Sigmoid colon (tissue), 7 donors: Measurements from ENCODE around the gene ETS1. TPM values are rescaled to one million over a fixed set of nuclear protein-coding genes. Genes with fewer than 3 reads are reported as not detected.

ENCODE experiments used
- DNase-seq: peaks from one replicate; pipeline ENCODE4 v3.0.0-alpha.2; 2019
- H3K27ac ChIP-seq, 4 donors: fragments of 200-600 bp; sonication (generic); one replicate each; pipeline ENCODE4 v1.5.1; 2016 to 2019; ENCODE audit warnings: mild to moderate bottlenecking in 1 of 4
- H3K27me3 ChIP-seq, 3 donors: fragments of 200-600 bp; sonication (generic); one replicate each; pipeline ENCODE4 v1.5.1; 2019; ENCODE audit warnings: mild to moderate bottlenecking in 1 of 3
- H3K36me3 ChIP-seq, 4 donors: fragments of 200-600 bp; sonication (generic); one replicate each; pipeline ENCODE4 v1.5.1; 2016 to 2019
- H3K4me1 ChIP-seq, 4 donors: fragments of 200-600 bp; sonication (generic); one replicate each; pipeline ENCODE4 v1.5.1; 2017 to 2019
- H3K4me3 ChIP-seq, 4 donors: fragments of 200-600 bp; sonication (generic); one replicate each; pipeline ENCODE4 v1.5.1; 2017 to 2019; ENCODE audit warnings: mild to moderate bottlenecking in 2 of 4, moderate library complexity in 1 of 4
- H3K9me3 ChIP-seq, 4 donors: fragments of 200-600 bp in 3 of 4; sonication (generic) in 3 of 4; one replicate each; pipeline versions ENCODE4 v1.5.1 to v1.6.1; 2013 to 2019
- CTCF ChIP-seq, 4 experiments: fragments of 450-650 bp in 3 of 4; fragments of 200-600 bp in 1 of 4; IDR thresholded peaks; one replicate each; pipeline ENCODE4 v1.5.1; 2016 to 2019; ENCODE audit warnings: antibody characterized with exemption in 4 of 4, mild to moderate bottlenecking in 3 of 4, moderate library complexity in 2 of 4
- EP300 ChIP-seq, 4 donors: sonication (generic); formaldehyde crosslinking; IDR thresholded peaks; one replicate each; pipeline ENCODE4 v1.6.1; 2017; ENCODE audit warnings: antibody characterized with exemption in 4 of 4
- POLR2A ChIP-seq, 2 donors: fragments of 450-650 bp; IDR thresholded peaks; one replicate each; pipeline ENCODE4 v1.6.1; 2016; ENCODE audit warnings: antibody characterized with exemption in 2 of 2, mild to moderate bottlenecking in 2 of 2, moderate library complexity in 2 of 2
- POLR2AphosphoS5 ChIP-seq, 4 donors: sonication (generic); formaldehyde crosslinking; IDR thresholded peaks; one replicate each; pipeline ENCODE4 v1.6.1; 2017; ENCODE audit warnings: antibody characterized with exemption in 4 of 4
- WGBS, 2 donors: extraction: QIAGEN DNeasy Blood & Tissue Kit; methylation state at CpG; one replicate each; pipeline ENCODE4 v1.1.7; 2013; 5-methylcytosine and 5-hydroxymethylcytosine counted together
- intact Hi-C: fragments of 100-400 bp; cut with DNase I; formaldehyde crosslinking; loops from one replicate; pipeline ENCODE4 v1.15.1; 2023
- polyA plus RNA-seq, 3 donors: library from polyadenylated mRNA; stranded (reverse); fragments of 200-250 nt; gene quantifications; one replicate each; pipeline ENCODE4 v1.2.3, GENCODE V29; 2013
- total RNA-seq, 4 donors: library from RNA; depleted of rRNA; stranded (reverse); fragments of >200 nt; gene quantifications; one replicate each; pipeline ENCODE4 v1.1.0, GENCODE V29; 2016
- donor health status: healthy with polysubstance abuse.
- donor health status: Bipolar disorder and iron deficiency.
- donor health status: healthy.

ETS1 gene
- total and polyA plus RNA-seq, 7 donors = 12.5 to 122 (median 24.6) TPM

- WGBS, 2 donors = 83 to 90% methylated on average over 2 of the region's 2 CpGs
- Histone ChIP-seq H3K27ac (peak overlapping the region; percentile 7 to 73 (median 24)), H3K9me3 (no peaks in the 10 kb centered on the region), H3K4me1 (peaks cover 0 to 42% (median 33%) of the 10 kb centered on the region in 4 donors), H3K27me3 (no peaks in the 10 kb centered on the region), H3K4me3 (no peak overlapping the region), H3K36me3 (no peaks in the 10 kb centered on the region)
- no peak for DNase-seq
- no peak for TF ChIP-seq CTCF (IDR thresholded peaks at IDR 0.05)
- TF ChIP-seq EP300 (IDR thresholded peaks at IDR 0.05) = no peak
- no peak for TF ChIP-seq POLR2A (IDR thresholded peaks at IDR 0.05)
- TF ChIP-seq POLR2AphosphoS5 (IDR thresholded peaks at IDR 0.05) = no peak
- intact Hi-C loops = no loop called here
Observed at GRCh38 chr11:128546916-128547315, 40.4 kb downstream of the ETS1 start.

GRCh38 chr11:128544471-128545051 lies 42.8 kb downstream of the ETS1 start:
- intact Hi-C loops = no loop called here
- no peak for DNase-seq
- no peak overlapping the region for H3K4me3 ChIP-seq
- H3K36me3 ChIP-seq = no peaks in the 10 kb centered on the region
- WGBS, 2 donors = 10 to 13% methylated on average over 7 of the region's 7 CpGs
- no peaks in the 10 kb centered on the region for H3K27me3 ChIP-seq
- H3K27ac ChIP-seq = peak overlapping the region in 3 of 4 donors; percentile 16 to 37 (median 29)
- TF ChIP-seq POLR2AphosphoS5 (IDR thresholded peaks at IDR 0.05) (peak in 1 of 4 donors; percentile 16), POLR2A (IDR thresholded peaks at IDR 0.05) (no peak)
- peaks cover 0 to 42% (median 27%) of the 10 kb centered on the region in 4 donors for H3K4me1 ChIP-seq
- no peaks in the 10 kb centered on the region for H3K9me3 ChIP-seq

GRCh38 chr11:128540469-128540868 lies 46.9 kb downstream of the ETS1 start:
- no peak for DNase-seq
- H3K27ac ChIP-seq = no peak overlapping the region
- 82 to 90% methylated on average over 6 of the region's 6 CpGs for WGBS, 2 donors
- peaks cover 0 to 15% (median 4%) of the 10 kb centered on the region in 4 donors for H3K4me1 ChIP-seq
- TF ChIP-seq CTCF (IDR thresholded peaks at IDR 0.05) (no peak), POLR2AphosphoS5 (IDR thresholded peaks at IDR 0.05) (no peak), POLR2A (IDR thresholded peaks at IDR 0.05) (no peak), EP300 (IDR thresholded peaks at IDR 0.05) (no peak)
- H3K4me3 ChIP-seq = no peak overlapping the region
- H3K9me3 ChIP-seq = no peaks in the 10 kb centered on the region
- no peaks in the 10 kb centered on the region for H3K36me3 ChIP-seq
- intact Hi-C loops = no loop called here
- H3K27me3 ChIP-seq = no peaks in the 10 kb centered on the region

GRCh38 chr11:128536506-128536905 lies 50.9 kb downstream of the ETS1 start:
- H3K27me3 ChIP-seq = no peaks in the 10 kb centered on the region
- intact Hi-C loops = no loop called here
- DNase-seq = no peak
- H3K9me3 ChIP-seq = no peaks in the 10 kb centered on the region
- 39 to 94% methylated on average over 1 of the region's 1 CpG for WGBS, 2 donors
- TF ChIP-seq CTCF (IDR thresholded peaks at IDR 0.05) = no peak
- no peak for TF ChIP-seq POLR2A (IDR thresholded peaks at IDR 0.05)
- no peak for TF ChIP-seq EP300 (IDR thresholded peaks at IDR 0.05)
- no peak for TF ChIP-seq POLR2AphosphoS5 (IDR thresholded peaks at IDR 0.05)
- H3K36me3 ChIP-seq = no peaks in the 10 kb centered on the region
- peaks cover 0 to 9% (median 0%) of the 10 kb centered on the region in 4 donors for H3K4me1 ChIP-seq
- no peak overlapping the region for H3K4me3 ChIP-seq
- H3K27ac ChIP-seq = no peak overlapping the region

- Histone ChIP-seq H3K36me3 (no peaks in the 10 kb centered on the region), H3K9me3 (no peaks in the 10 kb centered on the region), H3K4me1 (peaks cover 0 to 5% (median 0%) of the 10 kb centered on the region in 4 donors), H3K4me3 (no peak overlapping the region), H3K27me3 (no peaks in the 10 kb centered on the region), H3K27ac (no peak overlapping the region)
- WGBS, 2 donors = 81 to 91% methylated on average over 1 of the region's 1 CpG
- intact Hi-C loops = no loop called here
- DNase-seq = no peak
- TF ChIP-seq POLR2A (IDR thresholded peaks at IDR 0.05) (no peak), EP300 (IDR thresholded peaks at IDR 0.05) (no peak), POLR2AphosphoS5 (IDR thresholded peaks at IDR 0.05) (no peak), CTCF (IDR thresholded peaks at IDR 0.05) (no peak)
Observed at GRCh38 chr11:128535468-128536457, 51.6 kb downstream of the ETS1 start.
